Adrenal gland (tissue), 12 donors: ENCODE data around the gene RDH16. TPM values are rescaled to one million over a fixed set of nuclear protein-coding genes. Genes with fewer than 3 reads are reported as not detected.
"Not testable (repeated sequence)": the region's sequence is repeated elsewhere in the genome, so short reads cannot be mapped to it uniquely, and the experiment has no call there.

ENCODE experiments used
- DNase-seq, 7 donors: peaks; one replicate each; pipeline ENCODE4 v3.0.0-alpha.2; 2019 to 2020
- H3K27ac ChIP-seq, 5 donors: fragments of 200-600 bp; sonication (generic) in 4 of 5; 1 replicate in 3 of 5; 2 replicates in 2 of 5; pipeline versions ENCODE4 v1.5.1 to v1.8.0; 2016 to 2020; ENCODE audit warnings: mild to moderate bottlenecking in 1 of 5
- H3K27me3 ChIP-seq: fragments of 200-600 bp; 2 replicates; pipeline ENCODE4 v1.8.0; 2021
- H3K36me3 ChIP-seq, 2 donors: fragments of 200-600 bp; replicated peaks in 1 of 2; 1 replicate in 1 of 2; 2 replicates in 1 of 2; pipeline versions ENCODE4 v1.5.1 to v1.8.0; 2018 to 2022
- H3K4me1 ChIP-seq, 2 donors: fragments of 200-600 bp; replicated peaks in 1 of 2; 1 replicate in 1 of 2; 2 replicates in 1 of 2; pipeline versions ENCODE4 v1.5.1 to v1.8.0; 2018 to 2021
- H3K4me3 ChIP-seq, 4 donors: fragments of 200-600 bp; sonication (generic) in 3 of 4; one replicate each; pipeline ENCODE4 v1.5.1; 2016 to 2018
- H3K9me3 ChIP-seq, 3 donors: fragments of 200-600 bp; sonication (generic) in 1 of 3; replicated peaks in 1 of 3; 1 replicate in 2 of 3; 2 replicates in 1 of 3; pipeline versions ENCODE4 v1.5.1 to v1.8.0; 2016 to 2021
- POLR2A ChIP-seq, 2 donors: fragments of 450-650 bp; IDR thresholded peaks; one replicate each; pipeline ENCODE4 v1.6.1; 2017; ENCODE audit warnings: antibody characterized with exemption in 2 of 2, mild to moderate bottlenecking in 2 of 2, moderate library complexity in 1 of 2
- WGBS, 4 donors: extraction: QIAGEN DNeasy Blood & Tissue Kit in 2 of 4; methylation state at CpG; one replicate each; pipeline versions ENCODE4 v1.1.5 to v1.1.7; 2013 to 2017; 5-methylcytosine and 5-hydroxymethylcytosine counted together
- intact Hi-C, 2 donors: fragments of 100-400 bp; cut with DNase I; formaldehyde crosslinking; loops; one replicate each; pipeline versions ENCODE4 v1.14.1 to v1.15.0; 2022 to 2023
- polyA plus RNA-seq, 3 donors: library from polyadenylated mRNA; stranded (reverse); fragments of 200-250 nt in 2 of 3; fragments of 350-450 nt in 1 of 3; fragmentation: Illumina TruSeq in 1 of 3; extraction: RNeasy Lipid Tissue Mini Kit (QIAGEN cat#74804) in 1 of 3; gene quantifications; one replicate each; pipeline ENCODE4 v1.2.3, GENCODE V29; 2013 to 2014
- total RNA-seq, 9 donors: library from RNA; depleted of rRNA in 4 of 9; stranded (reverse); fragments of >200 nt in 4 of 9; fragments of 120-200 nt in 1 of 9; fragmentation: NEBNext Ultra II Directional in 1 of 9; extraction: Animal tissue kit (Norgen Biotek cat#: 25700) in 1 of 9; gene quantifications; one replicate each; pipeline versions ENCODE4 v1.1.0 to v1.2.4, GENCODE V29; 2013 to 2023
- TF ChIP-seq, protein P1 (sequence below), 6 experiments: fragments of 450-650 bp in 4 of 6; fragments of 200-600 bp in 2 of 6; sonication (generic) in 1 of 6; IDR thresholded peaks; 1 replicate in 5 of 6; 2 replicates in 1 of 6; pipeline versions ENCODE4 v1.5.1 to v1.8.0; 2016 to 2021; ENCODE audit warnings: antibody characterized with exemption in 6 of 6, mild to moderate bottlenecking in 2 of 6, moderate library complexity in 1 of 6
- donor health status: healthy with polysubstance abuse.
- donor health status: Bipolar disorder and iron deficiency.
- donor health status: DM: yes; HTN: yes; CAD: no.
- donor health status: DM: no; HTN: no; CAD: no.
- donor health status: DM: no; HTN: no; CAD: no.
- donor health status: DM: yes; HTN: yes; CAD: no.

Gene RDH16
- total and polyA plus RNA-seq, 12 donors: 0.05 to 1.1 (median 0.55) TPM; not detected in 1

DNA sequence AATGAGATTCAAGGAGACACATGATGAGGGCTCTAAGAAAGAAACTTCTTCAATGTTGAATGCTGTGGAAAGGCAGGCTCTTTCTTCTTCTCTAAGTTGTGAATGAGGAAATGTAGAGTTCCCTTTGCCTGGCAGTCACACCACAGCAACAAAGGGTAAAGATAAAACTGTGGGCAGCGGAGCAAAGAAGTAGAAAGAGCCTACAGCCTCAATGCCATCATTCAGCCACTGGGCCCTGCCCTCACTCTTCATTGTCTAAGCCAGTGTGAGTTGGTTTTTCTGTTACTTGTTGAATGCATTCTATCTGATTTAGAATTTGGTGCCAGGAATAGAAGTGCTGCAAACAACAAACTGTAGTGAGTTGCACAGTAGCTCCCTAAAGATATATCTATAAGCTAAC lies 35.4 kb downstream of the RDH16 start:
- TF ChIP-seq, protein P1, sequence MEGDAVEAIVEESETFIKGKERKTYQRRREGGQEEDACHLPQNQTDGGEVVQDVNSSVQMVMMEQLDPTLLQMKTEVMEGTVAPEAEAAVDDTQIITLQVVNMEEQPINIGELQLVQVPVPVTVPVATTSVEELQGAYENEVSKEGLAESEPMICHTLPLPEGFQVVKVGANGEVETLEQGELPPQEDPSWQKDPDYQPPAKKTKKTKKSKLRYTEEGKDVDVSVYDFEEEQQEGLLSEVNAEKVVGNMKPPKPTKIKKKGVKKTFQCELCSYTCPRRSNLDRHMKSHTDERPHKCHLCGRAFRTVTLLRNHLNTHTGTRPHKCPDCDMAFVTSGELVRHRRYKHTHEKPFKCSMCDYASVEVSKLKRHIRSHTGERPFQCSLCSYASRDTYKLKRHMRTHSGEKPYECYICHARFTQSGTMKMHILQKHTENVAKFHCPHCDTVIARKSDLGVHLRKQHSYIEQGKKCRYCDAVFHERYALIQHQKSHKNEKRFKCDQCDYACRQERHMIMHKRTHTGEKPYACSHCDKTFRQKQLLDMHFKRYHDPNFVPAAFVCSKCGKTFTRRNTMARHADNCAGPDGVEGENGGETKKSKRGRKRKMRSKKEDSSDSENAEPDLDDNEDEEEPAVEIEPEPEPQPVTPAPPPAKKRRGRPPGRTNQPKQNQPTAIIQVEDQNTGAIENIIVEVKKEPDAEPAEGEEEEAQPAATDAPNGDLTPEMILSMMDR (IDR thresholded peaks at IDR 0.05): no peak
- no peak for TF ChIP-seq POLR2A (IDR thresholded peaks at IDR 0.05)
- H3K4me1 ChIP-seq: no peaks in the 10 kb centered on the region
- no peaks in the 10 kb centered on the region for H3K9me3 ChIP-seq
- WGBS, 4 donors: 61 to 80% (median 72%) methylated on average over 1 of the region's 1 CpG
- H3K27me3 ChIP-seq: no peaks in the 10 kb centered on the region
- no peak overlapping the region for H3K27ac ChIP-seq
- no peak for DNase-seq
- intact Hi-C loops: no loop called here
- no peak overlapping the region for H3K4me3 ChIP-seq
- H3K36me3 ChIP-seq: no peaks in the 10 kb centered on the region

DNA sequence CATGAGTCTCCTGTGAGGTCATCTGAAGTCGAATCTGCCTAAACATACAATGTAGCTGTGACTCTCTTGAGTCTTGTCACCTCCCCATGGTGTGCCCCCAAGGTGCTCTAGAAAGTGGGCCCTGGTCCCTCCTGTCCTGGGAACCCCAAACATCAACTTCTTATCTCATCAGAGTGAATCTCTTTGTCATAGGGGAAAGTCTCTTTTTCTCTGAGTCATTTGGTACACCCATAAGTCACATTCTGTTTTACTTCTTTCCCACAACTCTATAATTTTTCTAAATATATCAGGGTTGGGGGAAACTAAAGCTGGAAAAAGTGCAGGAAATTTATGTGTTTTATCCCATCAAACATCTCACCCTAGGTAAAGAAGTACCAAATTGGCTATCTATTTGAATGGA lies 36.1 kb downstream of the RDH16 start:
- intact Hi-C loops: no loop called here
- Histone ChIP-seq H3K9me3 (no peaks in the 10 kb centered on the region), H3K4me1 (no peaks in the 10 kb centered on the region), H3K36me3 (no peaks in the 10 kb centered on the region), H3K27ac (no peak overlapping the region), H3K27me3 (no peaks in the 10 kb centered on the region), H3K4me3 (no peak overlapping the region)
- WGBS, 4 donors: 80 to 92% (median 90%) methylated on average over 1 of the region's 1 CpG
- no peak for DNase-seq
- TF ChIP-seq, protein P1 (IDR thresholded peaks at IDR 0.05): no peak
- no peak for TF ChIP-seq POLR2A (IDR thresholded peaks at IDR 0.05)

DNA sequence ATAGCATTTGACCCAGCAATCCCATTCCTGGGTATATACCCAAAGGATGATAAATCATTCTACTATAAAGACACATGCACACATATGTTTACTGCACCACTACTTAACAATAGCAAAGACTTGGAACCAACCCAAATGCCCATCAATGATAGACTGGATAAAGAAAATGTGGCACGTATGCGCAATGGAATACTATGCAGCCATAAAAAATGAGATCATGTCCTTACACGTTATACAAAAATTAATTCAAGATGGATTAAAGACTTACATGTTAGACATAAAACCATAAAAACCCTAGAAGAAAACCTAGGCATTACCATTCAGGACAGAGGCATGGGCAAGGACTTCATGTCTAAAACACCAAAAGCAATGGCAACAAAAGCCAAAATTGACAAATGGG lies 39.3 kb downstream of the RDH16 start:
- H3K4me1 ChIP-seq, H3K27ac ChIP-seq, DNase-seq, intact Hi-C loops, H3K27me3 ChIP-seq, H3K4me3 ChIP-seq, H3K36me3 ChIP-seq, H3K9me3 ChIP-seq: not testable (repeated sequence)
- WGBS, 4 donors: 80 to 89% (median 88%) methylated on average over 3 of the region's 3 CpGs

DNA sequence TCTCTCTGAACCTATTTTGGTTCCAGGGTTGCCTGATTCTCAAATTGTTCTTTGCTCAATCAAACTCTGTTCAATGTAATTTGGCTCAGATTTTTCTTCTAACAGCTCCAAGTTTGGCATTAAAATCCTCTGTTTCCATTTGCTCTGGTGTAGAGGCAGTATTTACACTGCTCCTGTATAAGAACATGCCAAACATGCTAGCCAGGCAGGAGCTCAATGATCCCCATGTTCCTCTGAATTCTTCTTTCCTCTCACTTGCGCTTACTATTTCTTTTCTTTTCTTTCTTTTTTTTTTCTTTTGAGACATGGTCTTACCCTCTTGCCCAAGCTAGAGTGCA lies 40.4 kb downstream of the RDH16 start:
- Histone ChIP-seq H3K4me1 (no peaks in the 10 kb centered on the region), H3K9me3 (no peaks in the 10 kb centered on the region), H3K27me3 (no peaks in the 10 kb centered on the region), H3K36me3 (no peaks in the 10 kb centered on the region), H3K27ac (no peak overlapping the region), H3K4me3 (no peak overlapping the region)
- WGBS, 4 donors: 80 to 95% (median 95%) methylated on average over 1 of the region's 1 CpG
- intact Hi-C loops: no loop called here
- DNase-seq: no peak
- TF ChIP-seq, protein P1 (IDR thresholded peaks at IDR 0.05): no peak
- TF ChIP-seq POLR2A (IDR thresholded peaks at IDR 0.05): no peak

DNA sequence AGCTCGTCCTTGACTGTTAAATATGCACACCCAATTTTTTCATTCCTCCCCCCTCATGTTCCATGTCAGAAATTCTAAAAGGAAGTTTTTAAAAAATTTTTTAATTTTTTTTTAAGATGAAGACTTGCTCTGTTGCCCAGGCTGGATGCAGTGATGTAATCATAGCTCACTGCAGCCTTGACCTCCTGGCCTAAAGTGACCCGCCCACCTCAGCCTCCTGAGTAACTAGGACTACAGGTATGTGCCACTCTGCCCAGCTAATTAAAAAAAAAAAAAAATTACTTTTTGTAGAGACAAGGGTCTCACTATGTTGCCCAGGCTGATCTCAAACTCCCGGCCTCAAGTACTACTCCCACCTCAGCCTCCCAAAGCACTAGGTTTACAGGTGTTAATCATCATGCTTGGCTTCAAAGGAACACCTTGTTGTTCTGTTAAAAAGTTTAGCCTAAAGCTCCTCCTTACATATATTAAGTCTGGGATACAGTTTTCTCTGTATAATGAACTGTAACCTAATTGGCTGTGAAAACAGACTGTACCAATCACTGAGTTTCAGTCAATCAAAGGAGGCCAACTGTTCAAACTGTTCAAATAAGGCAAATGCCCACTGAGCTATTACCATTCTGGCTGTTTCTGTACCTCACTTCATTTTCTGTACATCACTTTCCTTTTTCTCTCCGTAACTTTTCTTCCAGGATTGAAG lies 41.0 kb downstream of the RDH16 start:
- no peaks in the 10 kb centered on the region for H3K36me3 ChIP-seq
- no peaks in the 10 kb centered on the region for H3K4me1 ChIP-seq
- H3K27me3 ChIP-seq: no peaks in the 10 kb centered on the region
- H3K9me3 ChIP-seq: no peaks in the 10 kb centered on the region
- no peak for TF ChIP-seq POLR2A (IDR thresholded peaks at IDR 0.05)
- TF ChIP-seq, protein P1 (IDR thresholded peaks at IDR 0.05): no peak
- no peak overlapping the region for H3K4me3 ChIP-seq
- DNase-seq: no peak
- H3K27ac ChIP-seq: no peak overlapping the region
- intact Hi-C loops: no loop called here
- WGBS, 4 donors: 75 to 79% (median 78%) methylated on average over 4 of the region's 4 CpGs
